Measurements from ENCODE around the gene IZUMO4.
"Not testable (repeated sequence)": the region's sequence is repeated elsewhere in the genome, so short reads cannot be mapped to it uniquely, and the experiment has no call there.

Gene IZUMO4

GRCh38 chr19:2117215-2117960 lies 20.7 kb downstream of the IZUMO4 start:
- H3K36me3 Mint-ChIP-seq (ENCODE audit: low read depth), result peaks cover 33% of the 10 kb centered on the region
- no peak overlapping the region for H3K27ac Mint-ChIP-seq
- H3K4me1 Mint-ChIP-seq (ENCODE audit: low read depth), result no peaks in the 10 kb centered on the region
- no peaks in the 10 kb centered on the region for H3K9me3 Mint-ChIP-seq
- no peak overlapping the region for H3K4me3 Mint-ChIP-seq
- H3K27me3 Mint-ChIP-seq (ENCODE audit: low read depth), result no peaks in the 10 kb centered on the region

- Mint-ChIP-seq H3K27me3 (ENCODE audit: low read depth) (no peaks in the 10 kb centered on the region), H3K4me3 (no peak overlapping the region), H3K27ac (no peak overlapping the region), H3K9me3 (no peaks in the 10 kb centered on the region), H3K36me3 (ENCODE audit: low read depth) (peaks cover 32% of the 10 kb centered on the region), H3K4me1 (ENCODE audit: low read depth) (no peaks in the 10 kb centered on the region)
Observed at GRCh38 chr19:2118438-2118837, 21.7 kb downstream of the IZUMO4 start.

DNA sequence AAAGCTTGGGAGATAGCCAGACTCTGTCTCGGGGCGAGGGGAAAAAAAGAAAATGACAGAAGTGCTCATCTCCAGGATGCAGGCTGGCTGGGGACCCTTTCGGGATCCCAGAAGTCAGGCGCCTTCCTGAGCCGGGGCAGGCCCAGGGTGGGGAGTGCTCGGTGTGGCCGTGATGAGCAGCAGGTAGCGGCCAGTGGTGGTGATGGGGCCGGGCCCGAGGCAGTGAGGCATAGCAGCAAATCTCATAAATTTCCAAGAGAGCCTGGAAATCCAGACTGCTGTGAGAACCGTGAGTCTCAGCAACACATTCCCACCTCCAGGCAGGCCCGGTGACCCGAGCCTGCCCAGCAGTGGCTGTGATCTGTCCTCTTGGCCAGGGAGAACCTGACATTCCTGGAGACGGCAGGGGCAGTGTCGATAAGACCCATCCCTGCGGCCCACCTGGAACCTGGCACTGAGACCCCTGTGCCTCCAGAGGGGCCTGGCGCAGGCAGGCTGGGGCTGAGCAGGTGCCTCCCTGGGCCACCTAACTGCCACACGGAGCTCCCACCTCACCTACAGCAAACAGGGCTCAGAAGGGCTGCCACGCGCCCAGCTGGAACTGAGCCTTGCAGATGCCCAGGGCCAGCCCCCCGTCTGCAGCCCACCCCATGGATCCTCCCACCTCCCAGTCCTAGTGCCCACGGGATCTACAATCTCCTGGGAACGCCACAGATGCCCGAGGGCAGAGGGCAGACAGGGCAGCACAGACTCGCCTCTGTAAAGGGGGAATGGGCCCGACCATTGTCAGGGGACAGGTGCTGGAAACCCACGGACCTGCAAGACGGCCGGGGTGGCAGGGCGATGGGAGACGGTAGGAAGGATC lies 23.4 kb downstream of the IZUMO4 start:
- H3K36me3 Mint-ChIP-seq (ENCODE audit: low read depth), result peaks cover 25% of the 10 kb centered on the region
- no peaks in the 10 kb centered on the region for H3K9me3 Mint-ChIP-seq
- H3K27ac Mint-ChIP-seq, result no peak overlapping the region
- H3K4me3 Mint-ChIP-seq, result no peak overlapping the region
- H3K4me1 Mint-ChIP-seq (ENCODE audit: low read depth), result no peaks in the 10 kb centered on the region
- H3K27me3 Mint-ChIP-seq (ENCODE audit: low read depth), result no peaks in the 10 kb centered on the region

- Mint-ChIP-seq H3K27me3 (ENCODE audit: low read depth) (no peaks in the 10 kb centered on the region), H3K36me3 (ENCODE audit: low read depth) (peaks cover 23% of the 10 kb centered on the region), H3K4me1 (ENCODE audit: low read depth) (no peaks in the 10 kb centered on the region), H3K27ac (no peak overlapping the region), H3K9me3 (no peaks in the 10 kb centered on the region), H3K4me3 (no peak overlapping the region)
Observed at GRCh38 chr19:2120821-2121220, 24.1 kb downstream of the IZUMO4 start.

- no peaks in the 10 kb centered on the region for H3K9me3 Mint-ChIP-seq
- no peaks in the 10 kb centered on the region for H3K27me3 Mint-ChIP-seq (ENCODE audit: low read depth)
- H3K36me3 Mint-ChIP-seq (ENCODE audit: low read depth), result peaks cover 23% of the 10 kb centered on the region
- no peak overlapping the region for H3K27ac Mint-ChIP-seq
- H3K4me1 Mint-ChIP-seq (ENCODE audit: low read depth), result no peaks in the 10 kb centered on the region
- no peak overlapping the region for H3K4me3 Mint-ChIP-seq
Observed at GRCh38 chr19:2121416-2122051, 24.8 kb downstream of the IZUMO4 start.

DNA sequence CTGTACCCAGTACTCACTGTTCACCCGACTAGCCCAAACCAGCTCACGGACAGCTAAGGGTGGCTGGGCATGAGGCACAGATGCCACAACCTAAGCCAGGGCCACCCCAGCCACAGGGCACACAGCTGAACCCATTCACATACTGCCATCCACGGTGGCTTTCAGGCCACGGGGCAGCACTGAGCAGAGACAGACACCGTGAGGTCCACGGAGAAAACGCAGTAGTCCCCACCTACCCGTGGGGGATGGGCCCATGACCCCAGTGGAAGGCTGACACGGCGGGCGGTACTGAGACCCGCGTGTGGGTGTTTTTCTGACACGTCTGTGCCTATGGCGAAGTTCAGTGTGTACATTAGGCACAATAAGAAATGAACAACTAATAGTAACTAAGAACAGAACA lies 25.5 kb downstream of the IZUMO4 start:
- no peaks in the 10 kb centered on the region for H3K9me3 Mint-ChIP-seq
- no peak overlapping the region for H3K4me3 Mint-ChIP-seq
- H3K4me1 Mint-ChIP-seq (ENCODE audit: low read depth), result no peaks in the 10 kb centered on the region
- peaks cover 23% of the 10 kb centered on the region for H3K36me3 Mint-ChIP-seq (ENCODE audit: low read depth)
- H3K27me3 Mint-ChIP-seq (ENCODE audit: low read depth), result no peaks in the 10 kb centered on the region
- H3K27ac Mint-ChIP-seq, result no peak overlapping the region

GRCh38 chr19:2122982-2123381 lies 26.3 kb downstream of the IZUMO4 start:
- no peak overlapping the region for H3K4me3 Mint-ChIP-seq
- H3K36me3 Mint-ChIP-seq (ENCODE audit: low read depth), result peaks cover 20% of the 10 kb centered on the region
- no peaks in the 10 kb centered on the region for H3K27me3 Mint-ChIP-seq (ENCODE audit: low read depth)
- H3K27ac Mint-ChIP-seq, result no peak overlapping the region
- H3K9me3 Mint-ChIP-seq, result no peaks in the 10 kb centered on the region
- H3K4me1 Mint-ChIP-seq (ENCODE audit: low read depth), result no peaks in the 10 kb centered on the region

GRCh38 chr19:2123682-2124387 lies 27.1 kb downstream of the IZUMO4 start:
- Mint-ChIP-seq H3K27ac (no peak overlapping the region), H3K9me3 (no peaks in the 10 kb centered on the region), H3K4me1 (ENCODE audit: low read depth) (no peaks in the 10 kb centered on the region), H3K4me3 (no peak overlapping the region), H3K36me3 (ENCODE audit: low read depth) (peaks cover 13% of the 10 kb centered on the region), H3K27me3 (ENCODE audit: low read depth) (no peaks in the 10 kb centered on the region)

DNA sequence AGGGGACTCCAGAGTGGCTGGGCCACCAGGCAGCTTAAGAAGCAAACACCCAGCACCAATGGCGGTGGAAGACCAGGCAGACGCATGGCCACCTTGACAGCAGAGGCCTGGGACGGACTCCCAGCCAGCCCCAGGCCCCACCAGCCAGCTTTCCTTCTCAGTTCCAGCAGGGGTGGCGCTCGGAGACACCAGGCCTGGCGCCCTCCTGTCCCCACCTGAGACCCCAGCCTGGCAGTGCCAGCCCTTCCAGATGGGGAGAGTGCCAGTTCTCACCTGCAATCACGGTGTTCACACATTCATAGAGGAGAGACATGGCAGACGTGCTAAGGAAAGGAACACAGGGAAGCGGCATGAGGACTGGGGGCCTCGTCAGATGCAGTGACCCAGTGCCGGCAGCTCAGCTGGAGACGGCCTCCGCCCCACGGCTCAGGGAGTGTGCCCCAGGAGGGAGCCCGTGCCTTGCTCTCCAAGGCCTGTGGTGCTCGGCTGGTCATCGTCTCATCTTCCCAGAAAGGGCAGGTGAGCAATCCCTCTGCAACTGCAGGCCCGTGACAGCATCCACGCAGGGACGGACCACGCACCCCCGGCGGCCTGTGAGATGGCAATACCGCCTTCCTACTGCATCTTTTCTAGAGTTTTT lies 30.3 kb downstream of the IZUMO4 start:
- Mint-ChIP-seq H3K9me3 (no peaks in the 10 kb centered on the region), H3K4me1 (ENCODE audit: low read depth) (no peaks in the 10 kb centered on the region), H3K4me3 (no peak overlapping the region), H3K27ac (no peak overlapping the region), H3K36me3 (ENCODE audit: low read depth) (peaks cover 2% of the 10 kb centered on the region), H3K27me3 (ENCODE audit: low read depth) (no peaks in the 10 kb centered on the region)

DNA sequence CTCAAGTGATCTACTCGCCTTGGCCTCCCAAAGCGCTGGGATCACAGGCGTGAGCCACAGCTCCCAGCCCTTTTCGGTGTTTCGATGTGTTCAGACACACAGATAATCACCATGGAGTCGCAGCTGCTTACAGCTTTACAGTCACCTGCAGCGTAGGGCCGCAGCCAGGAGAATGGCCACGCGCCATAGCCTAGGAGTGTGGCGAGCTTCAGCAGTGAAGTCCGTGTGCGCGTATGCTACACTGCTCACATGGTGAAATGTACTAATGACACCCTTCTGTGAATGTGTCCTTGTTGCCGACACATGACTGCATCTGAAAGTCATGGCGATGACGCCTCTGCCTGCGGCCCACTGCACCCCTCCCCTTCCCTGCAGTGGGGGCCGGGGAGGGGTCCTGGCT lies 31.0 kb downstream of the IZUMO4 start:
- no peak overlapping the region for H3K4me3 Mint-ChIP-seq
- peaks cover 4% of the 10 kb centered on the region for H3K36me3 Mint-ChIP-seq (ENCODE audit: low read depth)

DNA sequence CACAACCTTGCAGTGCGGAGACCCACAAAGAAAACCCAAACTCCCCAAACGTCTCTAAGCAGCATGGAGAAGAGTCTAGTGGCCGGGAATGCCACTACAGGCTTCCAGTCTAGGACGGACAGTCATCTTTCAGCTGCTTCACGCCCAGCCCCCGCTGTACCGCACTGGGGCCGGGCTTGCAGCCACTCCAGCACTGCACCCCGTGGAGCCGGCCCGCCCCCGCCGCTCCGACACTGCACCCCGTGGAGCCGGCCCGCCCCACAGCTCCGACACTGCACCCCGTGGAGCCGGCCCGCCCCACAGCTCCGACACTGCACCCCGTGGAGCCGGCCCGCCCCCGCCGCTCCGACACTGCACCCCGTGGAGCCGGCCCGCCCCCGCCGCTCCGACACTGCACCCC lies 31.5 kb downstream of the IZUMO4 start:
- not testable (repeated sequence) for H3K4me1 Mint-ChIP-seq (ENCODE audit: low read depth); H3K27ac Mint-ChIP-seq; H3K9me3 Mint-ChIP-seq; H3K36me3 Mint-ChIP-seq (ENCODE audit: low read depth); H3K27me3 Mint-ChIP-seq (ENCODE audit: low read depth); H3K4me3 Mint-ChIP-seq

More for the DNA sequence above, 31.0 kb downstream of the IZUMO4 start:
- Mint-ChIP-seq H3K4me1 (ENCODE audit: low read depth) (no peaks in the 10 kb centered on the region), H3K27me3 (ENCODE audit: low read depth) (no peaks in the 10 kb centered on the region), H3K9me3 (no peaks in the 10 kb centered on the region), H3K27ac (no peak overlapping the region)

DNA sequence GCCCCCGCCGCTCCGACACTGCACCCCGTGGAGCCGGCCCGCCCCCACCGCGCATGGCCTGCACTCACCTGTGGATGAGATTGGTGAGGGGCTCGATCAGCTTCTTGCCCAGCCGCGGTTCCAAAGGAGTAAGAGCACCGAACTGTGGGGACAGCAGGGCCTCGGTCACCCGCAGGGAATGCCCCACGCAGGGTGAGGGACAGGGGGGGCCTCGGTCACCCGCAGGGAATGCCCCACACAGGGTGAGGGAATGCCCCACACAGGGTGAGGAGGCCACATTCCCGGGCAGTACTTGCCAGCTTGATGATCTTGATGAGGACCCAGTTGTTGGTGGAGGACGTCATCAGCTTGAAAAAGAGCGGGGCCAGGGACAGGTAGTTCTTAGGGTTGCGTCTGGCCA lies 32.3 kb downstream of the IZUMO4 start:
- no peak overlapping the region for H3K27ac Mint-ChIP-seq
- no peaks in the 10 kb centered on the region for H3K9me3 Mint-ChIP-seq
- H3K36me3 Mint-ChIP-seq (ENCODE audit: low read depth), result peaks cover 7% of the 10 kb centered on the region
- no peaks in the 10 kb centered on the region for H3K4me1 Mint-ChIP-seq (ENCODE audit: low read depth)
- H3K27me3 Mint-ChIP-seq (ENCODE audit: low read depth), result no peaks in the 10 kb centered on the region
- H3K4me3 Mint-ChIP-seq, result no peak overlapping the region

GRCh38 chr19:2129486-2129885 lies 32.8 kb downstream of the IZUMO4 start:
- H3K9me3 Mint-ChIP-seq, result no peaks in the 10 kb centered on the region
- H3K27me3 Mint-ChIP-seq (ENCODE audit: low read depth), result no peaks in the 10 kb centered on the region
- no peak overlapping the region for H3K4me3 Mint-ChIP-seq
- peaks cover 7% of the 10 kb centered on the region for H3K36me3 Mint-ChIP-seq (ENCODE audit: low read depth)
- no peak overlapping the region for H3K27ac Mint-ChIP-seq
- H3K4me1 Mint-ChIP-seq (ENCODE audit: low read depth), result no peaks in the 10 kb centered on the region

All from T-helper 1 cell treated with Interleukin-12 subunit alpha and Interleukin-12 subunit beta and Interleukin-4 antibody, amounts not matched to agents 30 μg/mL and 1 μg/mL, for 36 hours (primary cell).